C4-2B (cell line): Measurements from ENCODE around the gene CATSPERD.
A peak's percentile ranks its signal among the peaks of the same experiment; 100 is the strongest.

Experiments used
- ZFX ChIP-seq: fragments of 450-650 bp; IDR thresholded peaks from 2 replicates; pipeline ENCODE4 v1.6.1; 2017
- TF ChIP-seq, protein P1 (sequence below): fragments of 450-650 bp; conservative IDR thresholded peaks from 2 replicates; pipeline ENCODE4 v1.5.1; 2017; ENCODE audit warnings: mild to moderate bottlenecking

DNA sequence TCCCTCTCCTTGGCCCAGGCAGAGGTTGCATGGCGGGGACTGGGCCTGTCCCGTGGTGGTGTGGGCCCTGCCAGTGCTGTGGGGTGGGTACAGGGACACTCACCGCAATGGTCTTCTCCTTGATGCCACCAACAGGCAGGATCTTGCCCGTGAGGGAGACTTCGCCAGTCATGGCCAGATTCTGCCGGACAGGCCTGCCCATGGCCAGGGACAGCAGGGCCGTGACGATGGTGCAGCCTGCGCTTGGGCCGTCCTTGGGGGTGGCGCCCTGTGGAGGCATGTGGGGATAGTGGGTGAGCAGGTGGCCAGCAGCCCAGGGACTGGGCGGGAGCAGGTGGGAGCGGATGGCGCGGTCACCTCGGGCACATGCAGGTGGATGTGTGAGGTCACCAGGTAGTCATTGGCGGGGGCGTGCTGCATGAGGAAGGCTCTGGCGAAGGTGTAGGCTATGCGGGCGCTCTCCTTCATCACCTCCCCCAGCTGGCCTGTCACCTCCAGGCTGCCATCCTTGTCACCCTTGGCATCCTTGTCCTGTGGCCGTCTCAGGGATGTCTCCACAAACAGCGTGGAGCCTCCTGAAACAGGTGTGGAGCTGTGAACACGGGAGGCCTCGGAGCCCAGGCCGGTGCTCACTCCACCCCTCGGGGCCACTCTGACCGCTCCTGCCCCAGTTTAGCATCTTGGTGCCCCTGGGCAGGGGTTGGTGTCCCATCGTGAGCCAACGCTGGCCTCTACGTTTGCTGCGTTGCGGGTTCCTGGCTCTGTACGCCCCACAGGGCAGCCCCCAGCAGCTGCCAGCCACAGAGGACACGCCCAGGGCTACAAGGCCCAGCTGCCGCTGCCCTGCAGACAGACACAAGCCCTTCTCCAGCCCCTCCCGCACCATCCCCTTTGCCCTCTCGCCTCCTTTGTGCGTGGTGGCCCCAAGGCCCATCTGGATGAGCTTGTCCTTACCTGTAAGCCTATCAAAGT, 27.0 kb upstream of the CATSPERD start:
- TF ChIP-seq, protein P1, sequence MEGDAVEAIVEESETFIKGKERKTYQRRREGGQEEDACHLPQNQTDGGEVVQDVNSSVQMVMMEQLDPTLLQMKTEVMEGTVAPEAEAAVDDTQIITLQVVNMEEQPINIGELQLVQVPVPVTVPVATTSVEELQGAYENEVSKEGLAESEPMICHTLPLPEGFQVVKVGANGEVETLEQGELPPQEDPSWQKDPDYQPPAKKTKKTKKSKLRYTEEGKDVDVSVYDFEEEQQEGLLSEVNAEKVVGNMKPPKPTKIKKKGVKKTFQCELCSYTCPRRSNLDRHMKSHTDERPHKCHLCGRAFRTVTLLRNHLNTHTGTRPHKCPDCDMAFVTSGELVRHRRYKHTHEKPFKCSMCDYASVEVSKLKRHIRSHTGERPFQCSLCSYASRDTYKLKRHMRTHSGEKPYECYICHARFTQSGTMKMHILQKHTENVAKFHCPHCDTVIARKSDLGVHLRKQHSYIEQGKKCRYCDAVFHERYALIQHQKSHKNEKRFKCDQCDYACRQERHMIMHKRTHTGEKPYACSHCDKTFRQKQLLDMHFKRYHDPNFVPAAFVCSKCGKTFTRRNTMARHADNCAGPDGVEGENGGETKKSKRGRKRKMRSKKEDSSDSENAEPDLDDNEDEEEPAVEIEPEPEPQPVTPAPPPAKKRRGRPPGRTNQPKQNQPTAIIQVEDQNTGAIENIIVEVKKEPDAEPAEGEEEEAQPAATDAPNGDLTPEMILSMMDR, result no peak
- TF ChIP-seq ZFX, result peak; percentile 24; the same call in 1 of the 2 replicates
